Astrocyte of the spinal cord (primary cell): ENCODE measurements around the gene IFNA6.

Experiments
- DNase-seq: peaks from one replicate; pipeline ENCODE4 v3.0.0; 2011; ENCODE audit warnings: low read depth, low spot score
- H3K4me3 ChIP-seq: 2 replicates; pipeline ENCODE4 v1.5.1; 2011; ENCODE audit warnings: low read depth, mild to moderate bottlenecking, low read length, moderate library complexity
- in situ Hi-C: cut with HindIII; loops from 2 replicates; pipeline ENCODE4 v1.10.0; 2017; ENCODE audit warnings: low sequenced_read_pairs
- TF ChIP-seq, protein P1 (sequence below): IDR thresholded peaks from 2 replicates; pipeline ENCODE4 v1.5.1; 2012; ENCODE audit warnings: low read depth, mild to moderate bottlenecking, low read length, inconsistent platforms

Gene IFNA6

DNA sequence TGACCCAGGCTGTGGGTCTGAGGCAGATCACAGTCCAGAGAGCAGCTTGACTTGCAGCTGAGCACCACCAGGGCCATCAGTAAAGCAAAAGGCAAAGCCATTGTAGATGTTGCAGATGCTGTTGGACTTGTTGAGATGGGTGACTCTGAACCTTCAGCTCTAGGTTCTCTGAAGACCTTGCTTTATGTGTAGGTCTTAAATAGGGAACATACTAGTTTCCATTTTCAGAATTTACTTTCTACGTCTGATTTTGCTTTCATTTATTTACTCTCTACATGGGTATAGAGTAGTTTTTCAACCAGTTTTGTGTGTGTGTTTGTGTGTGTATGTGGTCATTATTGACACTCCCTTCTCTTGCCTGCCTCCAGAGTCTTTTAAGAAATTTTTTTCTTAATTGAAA is at the start of gene IFNA6:
Gene IFNA6 (minus strand): TSS at position 101 of the 400 bp plus-strand sequence. CDS start 0 bp downstream, at position 101.
- H3K4me3 ChIP-seq: no peak within 1 kb of the TSS
- TF ChIP-seq, protein P1, sequence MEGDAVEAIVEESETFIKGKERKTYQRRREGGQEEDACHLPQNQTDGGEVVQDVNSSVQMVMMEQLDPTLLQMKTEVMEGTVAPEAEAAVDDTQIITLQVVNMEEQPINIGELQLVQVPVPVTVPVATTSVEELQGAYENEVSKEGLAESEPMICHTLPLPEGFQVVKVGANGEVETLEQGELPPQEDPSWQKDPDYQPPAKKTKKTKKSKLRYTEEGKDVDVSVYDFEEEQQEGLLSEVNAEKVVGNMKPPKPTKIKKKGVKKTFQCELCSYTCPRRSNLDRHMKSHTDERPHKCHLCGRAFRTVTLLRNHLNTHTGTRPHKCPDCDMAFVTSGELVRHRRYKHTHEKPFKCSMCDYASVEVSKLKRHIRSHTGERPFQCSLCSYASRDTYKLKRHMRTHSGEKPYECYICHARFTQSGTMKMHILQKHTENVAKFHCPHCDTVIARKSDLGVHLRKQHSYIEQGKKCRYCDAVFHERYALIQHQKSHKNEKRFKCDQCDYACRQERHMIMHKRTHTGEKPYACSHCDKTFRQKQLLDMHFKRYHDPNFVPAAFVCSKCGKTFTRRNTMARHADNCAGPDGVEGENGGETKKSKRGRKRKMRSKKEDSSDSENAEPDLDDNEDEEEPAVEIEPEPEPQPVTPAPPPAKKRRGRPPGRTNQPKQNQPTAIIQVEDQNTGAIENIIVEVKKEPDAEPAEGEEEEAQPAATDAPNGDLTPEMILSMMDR: no peak
- no peak for DNase-seq
- in situ Hi-C loops: no loop called here

DNA sequence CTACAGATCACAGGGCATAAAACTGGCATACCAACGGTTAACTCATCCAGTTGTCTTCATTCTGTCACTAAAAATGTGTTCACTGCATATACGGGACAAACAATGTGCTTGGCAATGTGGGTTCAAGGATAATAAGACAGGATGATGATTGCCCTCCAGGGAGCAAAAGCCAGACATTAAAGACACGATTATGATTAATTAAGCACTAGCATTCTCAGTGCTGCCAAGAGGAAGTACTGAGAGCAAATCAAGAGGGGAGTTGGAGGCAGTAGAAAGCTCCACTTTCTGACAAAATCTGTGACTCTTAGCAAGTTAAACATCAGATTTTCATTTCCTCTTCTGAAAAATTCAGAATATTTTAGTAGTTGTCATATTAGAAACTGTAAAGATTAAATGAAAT is 49.3 kb upstream of the IFNA6 start:
- no peak for DNase-seq
- in situ Hi-C loops: no loop called here
- TF ChIP-seq, protein P1: no peak
- H3K4me3 ChIP-seq: no peak overlapping the region

DNA sequence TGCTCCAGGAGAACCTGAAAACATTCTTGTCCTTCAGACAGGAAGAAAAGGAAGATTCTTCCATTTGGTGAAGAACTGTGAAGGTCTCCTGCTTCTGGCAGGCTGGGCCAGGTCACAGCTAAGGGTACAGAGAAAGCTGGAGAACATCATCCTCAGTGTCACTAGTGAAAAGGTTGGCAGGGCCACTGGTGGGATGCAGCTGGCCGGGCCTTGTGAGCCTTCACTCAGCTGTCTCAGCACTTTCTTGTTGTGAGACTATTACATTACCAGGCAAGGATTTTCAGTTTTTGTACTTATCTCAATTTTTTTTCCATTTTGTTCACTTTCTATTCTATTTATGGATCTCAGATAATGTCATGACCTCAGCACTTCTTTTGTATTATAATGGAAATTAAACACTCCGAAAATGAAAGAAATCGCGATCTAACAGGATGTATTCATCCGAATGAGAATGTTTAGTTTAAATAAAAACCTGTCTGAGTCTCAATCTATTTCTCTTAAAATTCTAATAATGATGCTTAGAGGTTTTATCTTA is 48.3 kb upstream of the IFNA6 start:
- no peak for DNase-seq
- no peak overlapping the region for H3K4me3 ChIP-seq
- TF ChIP-seq, protein P1: no peak
- in situ Hi-C loops: no loop called here

DNA sequence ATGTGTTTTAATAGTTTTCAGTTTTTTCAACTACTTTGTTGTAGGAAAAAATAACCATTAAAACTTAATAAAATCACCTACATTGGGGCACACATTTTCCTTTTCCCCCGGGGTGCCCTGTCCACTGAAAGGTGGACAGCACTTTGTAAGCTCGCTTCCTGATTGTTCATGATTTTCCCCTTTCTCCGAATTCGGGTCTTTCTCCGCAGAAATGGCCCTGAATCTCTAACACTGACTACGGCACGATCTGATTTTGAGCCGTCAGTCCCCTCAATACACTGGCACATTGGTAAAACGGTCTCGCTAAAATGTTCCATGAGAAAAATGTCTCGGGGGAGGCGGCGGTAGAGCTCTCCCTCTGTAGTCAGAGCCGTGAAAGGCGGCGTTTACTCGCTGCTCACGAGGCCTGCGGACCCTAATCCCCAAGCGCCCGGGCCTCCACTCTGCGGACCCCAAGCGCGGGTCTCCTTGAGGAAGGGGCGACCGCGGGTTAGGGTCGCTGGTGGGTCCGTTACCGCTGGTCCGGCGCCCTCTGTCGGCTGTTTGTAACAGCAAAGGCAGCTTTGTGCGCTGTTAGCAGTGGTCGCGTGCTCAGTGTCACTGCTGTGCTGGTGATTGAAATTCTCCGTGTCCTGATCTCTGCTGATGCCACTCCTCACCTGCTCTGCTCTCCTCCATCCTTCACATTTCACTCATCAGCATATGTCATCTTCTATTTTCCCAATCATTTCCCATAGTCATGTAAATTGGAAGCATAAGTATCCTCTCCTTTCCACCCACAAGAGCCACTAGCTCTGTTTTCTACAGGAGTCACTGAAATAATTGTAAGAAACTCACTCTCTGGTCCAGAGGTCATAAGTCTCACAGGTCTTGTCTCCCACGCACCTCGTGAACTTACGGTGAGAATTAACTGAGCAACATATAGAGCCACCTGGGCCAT is 45.4 kb upstream of the IFNA6 start:
- peak overlapping the region; percentile 55 for H3K4me3 ChIP-seq
- peak; percentile 37 for DNase-seq
- in situ Hi-C loops: no loop called here
- TF ChIP-seq, protein P1: peak; percentile 91

DNA sequence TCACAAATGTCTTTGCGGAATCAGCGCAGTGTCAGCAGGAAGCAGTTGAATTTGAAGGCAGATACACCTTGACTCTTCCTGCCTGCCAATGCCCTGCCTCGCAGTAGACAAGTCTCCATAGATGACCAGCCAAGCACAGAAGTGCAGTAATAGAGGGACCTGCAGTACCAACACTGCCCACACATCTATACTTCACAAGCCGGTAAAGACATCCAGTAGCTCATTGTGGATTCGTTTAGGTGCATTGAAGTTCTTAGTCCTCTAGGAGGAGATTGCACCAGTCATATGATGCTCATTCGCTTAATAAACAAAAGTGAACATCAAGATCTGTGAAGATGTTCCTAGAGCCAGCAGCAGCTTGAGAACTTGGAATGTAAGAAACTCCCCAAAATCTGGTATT is 41.6 kb upstream of the IFNA6 start:
- no peak overlapping the region for H3K4me3 ChIP-seq
- in situ Hi-C loops: no loop called here
- no peak for DNase-seq
- TF ChIP-seq, protein P1: peak; percentile 15

DNA sequence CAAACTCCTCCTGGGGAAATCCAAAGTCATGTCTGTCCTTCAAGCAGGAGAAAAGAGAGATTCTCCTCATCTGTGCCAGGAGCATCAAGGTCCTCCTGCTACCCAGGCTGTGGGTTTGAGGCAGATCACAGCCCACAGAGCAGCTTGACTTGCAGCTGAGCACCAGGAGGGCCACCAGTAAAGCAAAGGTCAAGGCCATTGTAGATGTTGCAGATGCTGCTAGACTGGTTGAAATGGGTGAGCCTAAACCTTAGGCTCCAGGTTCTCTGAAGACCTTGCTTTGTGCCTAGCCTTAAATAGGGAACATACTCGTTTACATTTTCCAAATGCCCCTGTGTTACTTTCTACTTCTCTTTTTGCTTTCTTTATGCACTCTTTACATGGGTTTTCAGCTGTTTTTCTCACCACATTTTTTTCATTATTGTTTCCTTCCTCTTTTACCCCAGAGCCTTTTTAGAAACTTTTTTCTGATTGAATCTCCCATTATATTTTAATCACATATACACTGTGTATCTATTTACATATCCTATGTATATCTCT is 34.5 kb upstream of the IFNA6 start, which contains the start of gene IFNA2:
Gene IFNA2 (minus strand): TSS at position 268 of the 540 bp plus-strand sequence. CDS start 69 bp downstream, at position 199.
- no peak for DNase-seq
- in situ Hi-C loops: no loop called here

More for the DNA sequence above, 34.5 kb upstream of the IFNA6 start, which contains the start of gene IFNA2:
- TF ChIP-seq, protein P1: no peak
- no peak within 1 kb of the TSS for H3K4me3 ChIP-seq
